Adipocyte (in vitro differentiated cells): ENCODE measurements around the gene HCFC1.

ENCODE experiments used
- DNase-seq: peaks from one replicate; pipeline ENCODE4 v3.0.0-alpha.2; 2015; ENCODE audit warnings: low read depth
- H3K27me3 ChIP-seq: replicated peaks from 2 replicates; pipeline ENCODE4 v1.7.0; 2013; ENCODE audit warnings: mild to moderate bottlenecking, low read length, moderate library complexity; ENCODE audit not compliant: control insufficient read depth, insufficient read depth
- H3K36me3 ChIP-seq: 2 replicates; pipeline ENCODE4 v1.7.0; 2013; ENCODE audit warnings: low read length, mild to moderate bottlenecking, moderate library complexity; ENCODE audit not compliant: control insufficient read depth, insufficient read depth, severe bottlenecking
- H3K4me1 ChIP-seq: 2 replicates; pipeline ENCODE4 v1.7.0; 2013; ENCODE audit warnings: mild to moderate bottlenecking, low read length, moderate library complexity; ENCODE audit not compliant: control insufficient read depth, insufficient read depth
- H3K4me3 ChIP-seq: 2 replicates; pipeline ENCODE4 v1.7.0; 2013; ENCODE audit warnings: mild to moderate bottlenecking, low read length, moderate library complexity
- H3K9ac ChIP-seq: 2 replicates; pipeline ENCODE4 v1.7.0; 2013; ENCODE audit warnings: mild to moderate bottlenecking, low read length, moderate library complexity
- H3K9me3 ChIP-seq: 2 replicates; pipeline ENCODE4 v1.7.0; 2013; ENCODE audit warnings: mild to moderate bottlenecking, low read length, moderate library complexity; ENCODE audit not compliant: control insufficient read depth

The HCFC1 gene

DNA sequence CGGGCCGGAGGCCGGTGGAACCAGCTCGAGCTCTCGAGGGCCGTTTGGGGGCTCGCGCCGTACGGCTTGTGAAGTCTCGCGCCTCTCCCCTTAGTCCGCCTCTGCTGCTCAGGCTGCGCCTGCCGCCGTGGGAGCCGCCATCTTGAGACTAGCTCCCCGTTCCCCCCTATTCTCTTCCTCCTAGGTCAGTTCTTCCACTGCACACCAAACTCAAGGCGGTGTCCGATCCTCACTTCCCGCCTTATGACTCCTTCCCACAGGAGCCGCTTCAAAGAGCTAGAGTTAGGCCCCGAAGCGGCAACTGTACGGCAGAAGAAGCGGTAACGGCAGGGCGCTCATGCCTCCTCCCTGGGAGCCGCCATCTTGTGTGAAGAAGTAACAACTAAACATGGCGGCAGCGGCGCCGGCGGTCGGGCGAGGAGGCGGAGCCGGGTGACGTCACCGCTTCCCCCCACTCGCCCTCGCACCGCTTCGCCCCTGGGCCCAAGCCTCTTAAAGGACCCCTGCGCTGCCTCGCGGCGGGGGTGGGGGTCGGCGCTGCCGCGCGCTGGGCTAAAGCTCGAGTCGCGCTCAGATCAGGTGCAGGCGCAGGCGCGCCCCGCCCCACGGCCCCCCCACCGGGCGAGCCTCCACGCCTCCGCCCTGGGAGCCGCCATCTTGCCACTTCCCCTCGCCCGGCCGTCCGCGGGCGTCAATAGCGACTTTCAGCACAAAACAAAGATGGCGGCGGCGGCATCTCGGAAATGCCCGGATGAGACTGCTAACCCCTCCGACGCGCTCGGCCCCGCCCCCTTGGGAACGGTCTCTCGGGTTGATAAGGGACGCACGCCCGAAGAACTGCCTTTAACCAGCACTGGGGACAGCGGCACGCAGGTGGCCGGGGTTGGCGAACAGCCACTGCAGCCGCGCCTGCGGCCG lies at the start of gene HCFC1:
Gene HCFC1 (minus strand): TSS at position 369 of the 918 bp plus-strand sequence. CDS start 978 bp downstream, outside the sequence.
- Histone ChIP-seq H3K36me3 (no peaks in the 10 kb centered on the region), H3K9me3 (no peaks in the 10 kb centered on the region), H3K4me3 (peak within 1 kb of the TSS; percentile 99), H3K27me3 (no peaks in the 10 kb centered on the region), H3K9ac (peak within 1 kb of the TSS; percentile 100), H3K4me1 (peaks cover 44% of the 10 kb centered on the region)
- peak; percentile 90 for DNase-seq

GRCh38 chrX:154021131-154021611 lies 49.6 kb upstream of the HCFC1 start:
- Histone ChIP-seq H3K9me3 (no peaks in the 10 kb centered on the region), H3K4me1 (peaks cover 17% of the 10 kb centered on the region), H3K36me3 (peaks cover 9% of the 10 kb centered on the region), H3K27me3 (no peaks in the 10 kb centered on the region), H3K9ac (peak overlapping the region; percentile 91), H3K4me3 (no peak overlapping the region)
- DNase-seq = peak; percentile 28

GRCh38 chrX:154020536-154021115 lies 49.0 kb upstream of the HCFC1 start:
- Histone ChIP-seq H3K4me3 (peak overlapping the region; percentile 73), H3K36me3 (peaks cover 14% of the 10 kb centered on the region), H3K27me3 (no peaks in the 10 kb centered on the region), H3K9me3 (no peaks in the 10 kb centered on the region), H3K9ac (peak overlapping the region; percentile 91), H3K4me1 (peaks cover 17% of the 10 kb centered on the region)
- peak; percentile 43 for DNase-seq

GRCh38 chrX:154019633-154020528 lies 48.3 kb upstream of the HCFC1 start, which contains the start of gene IRAK1:
IRAK1 (minus strand) TSS chrX:154019902; CDS start chrX:154019812, 90 bp downstream.
- peaks cover 17% of the 10 kb centered on the region for H3K4me1 ChIP-seq
- DNase-seq = peak; percentile 79
- no peaks in the 10 kb centered on the region for H3K9me3 ChIP-seq
- peaks cover 20% of the 10 kb centered on the region for H3K36me3 ChIP-seq
- peak within 1 kb of the TSS; percentile 81 for H3K4me3 ChIP-seq
- peak within 1 kb of the TSS; percentile 91 for H3K9ac ChIP-seq
- no peaks in the 10 kb centered on the region for H3K27me3 ChIP-seq

GRCh38 chrX:154019061-154019621 lies 47.5 kb upstream of the HCFC1 start:
- peaks cover 20% of the 10 kb centered on the region for H3K36me3 ChIP-seq
- no peaks in the 10 kb centered on the region for H3K9me3 ChIP-seq
- H3K4me1 ChIP-seq = peaks cover 17% of the 10 kb centered on the region
- H3K27me3 ChIP-seq = no peaks in the 10 kb centered on the region
- peak overlapping the region; percentile 87 for H3K9ac ChIP-seq
- DNase-seq = peak; percentile 36
- H3K4me3 ChIP-seq = peak overlapping the region; percentile 81

DNA sequence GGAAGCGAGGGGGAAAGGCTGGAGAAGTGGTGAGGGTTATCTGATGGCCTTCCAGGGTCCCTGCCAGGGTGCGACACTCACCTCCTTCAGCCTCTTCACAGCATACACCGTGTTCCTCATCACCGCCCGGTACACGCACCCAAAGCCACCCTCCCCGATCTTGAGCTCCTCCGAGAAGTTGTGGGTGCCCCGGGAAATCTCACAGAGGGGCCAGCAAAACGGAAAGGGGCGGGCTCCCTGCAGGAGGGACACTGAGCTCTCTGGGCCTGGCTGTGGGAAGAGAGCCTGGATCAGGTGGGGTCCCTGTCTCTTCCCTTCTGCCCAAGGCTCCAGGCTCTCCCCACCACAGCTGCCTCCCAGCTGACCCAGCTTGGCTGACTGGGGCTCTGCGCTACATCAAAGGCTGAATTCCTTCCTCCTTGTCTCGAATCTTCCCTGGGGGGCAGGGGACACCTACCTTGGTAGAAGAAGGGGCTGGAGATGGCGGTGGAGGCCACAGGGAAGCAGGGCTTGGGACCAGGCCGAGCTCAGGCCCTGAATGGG lies 47.0 kb upstream of the HCFC1 start:
- Histone ChIP-seq H3K4me3 (peak overlapping the region; percentile 81), H3K9me3 (no peaks in the 10 kb centered on the region), H3K27me3 (no peaks in the 10 kb centered on the region), H3K36me3 (peaks cover 20% of the 10 kb centered on the region), H3K4me1 (peaks cover 17% of the 10 kb centered on the region), H3K9ac (peak overlapping the region; percentile 87)
- no peak for DNase-seq

DNA sequence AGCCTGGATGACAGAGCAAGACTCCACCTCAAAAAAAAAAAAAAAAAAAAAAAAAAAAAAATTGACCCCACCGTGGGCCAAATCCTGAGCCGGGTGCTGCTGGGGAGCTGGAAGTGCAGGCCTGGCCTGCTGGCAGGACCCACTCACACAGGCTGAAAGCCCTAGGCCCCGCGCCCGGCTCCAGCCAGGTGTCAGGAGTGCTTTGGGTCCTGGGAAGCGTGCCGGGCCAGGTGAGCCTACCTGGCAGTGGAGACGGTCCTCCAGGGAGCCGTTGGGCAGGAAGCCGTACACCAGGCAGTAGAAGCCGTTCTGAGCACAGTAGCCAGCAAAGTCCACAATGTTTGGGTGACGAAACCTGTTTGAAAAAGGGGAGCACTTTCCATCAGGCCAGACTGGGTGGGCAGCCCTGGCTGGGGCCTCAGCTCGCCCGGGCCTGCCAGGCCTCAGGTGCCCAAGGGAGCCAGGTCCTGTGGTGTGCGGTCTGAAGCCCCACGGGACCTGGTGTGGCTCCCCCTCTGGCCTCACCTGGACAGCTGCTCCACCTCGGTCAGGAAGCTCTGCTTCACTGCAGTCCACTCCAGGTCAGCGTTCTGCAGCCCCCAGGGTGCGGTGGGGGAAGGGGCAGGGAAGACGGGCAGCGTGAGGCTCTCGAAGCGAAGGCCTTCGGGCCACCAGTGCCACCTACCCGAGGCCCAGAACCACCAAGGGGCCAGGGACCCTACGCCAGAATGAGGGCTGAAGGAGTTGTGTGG lies 46.3 kb upstream of the HCFC1 start:
- Histone ChIP-seq H3K4me3 (peak overlapping the region; percentile 81), H3K4me1 (peaks cover 17% of the 10 kb centered on the region), H3K27me3 (no peaks in the 10 kb centered on the region), H3K9me3 (no peaks in the 10 kb centered on the region), H3K36me3 (peaks cover 23% of the 10 kb centered on the region), H3K9ac (peak overlapping the region; percentile 87)
- DNase-seq = no peak

- no peak overlapping the region for H3K4me3 ChIP-seq
- H3K4me1 ChIP-seq = peaks cover 16% of the 10 kb centered on the region
- H3K9ac ChIP-seq = peak overlapping the region; percentile 24
- H3K36me3 ChIP-seq = peaks cover 32% of the 10 kb centered on the region
- DNase-seq = no peak
- no peaks in the 10 kb centered on the region for H3K9me3 ChIP-seq
- no peaks in the 10 kb centered on the region for H3K27me3 ChIP-seq
Observed at GRCh38 chrX:154016366-154017076, 44.9 kb upstream of the HCFC1 start.

- DNase-seq = no peak
Observed at GRCh38 chrX:154015581-154016264, 44.1 kb upstream of the HCFC1 start.

More at GRCh38 chrX:154015581-154016264, 44.1 kb upstream of the HCFC1 start:
- Histone ChIP-seq H3K36me3 (peaks cover 36% of the 10 kb centered on the region), H3K4me1 (peaks cover 9% of the 10 kb centered on the region), H3K27me3 (no peaks in the 10 kb centered on the region), H3K9me3 (no peaks in the 10 kb centered on the region), H3K9ac (peak overlapping the region; percentile 24), H3K4me3 (no peak overlapping the region)
